Liver (tissue), 9 donors: Measurements from ENCODE around the gene LIM2. TPM values are rescaled to one million over a fixed set of nuclear protein-coding genes. Genes with fewer than 3 reads are reported as not detected.

Experiments used
- DNase-seq: peaks from one replicate; pipeline ENCODE4 v3.0.0-alpha.2; 2017; ENCODE audit warnings: low spot score
- H3K27ac ChIP-seq, 2 donors: one replicate each; pipeline ENCODE4 v1.7.0; 2013; ENCODE audit warnings: inconsistent platforms in 2 of 2, low read length in 2 of 2, control low read depth in 1 of 2, low read depth in 1 of 2, mild to moderate bottlenecking in 1 of 2
- H3K27me3 ChIP-seq, 4 donors: one replicate each; pipeline versions ENCODE4 v1.6.1 to v1.7.0; 2013; ENCODE audit warnings: low read length in 3 of 4, inconsistent platforms in 1 of 4, mild to moderate bottlenecking in 1 of 4, moderate library complexity in 1 of 4; ENCODE audit not compliant: control insufficient read depth in 4 of 4, insufficient read depth in 4 of 4
- H3K36me3 ChIP-seq, 4 donors: one replicate each; pipeline versions ENCODE4 v1.6.1 to v1.7.0; 2013; ENCODE audit warnings: low read length in 3 of 4, mild to moderate bottlenecking in 3 of 4, low read depth in 1 of 4, moderate library complexity in 1 of 4; ENCODE audit not compliant: control insufficient read depth in 4 of 4, insufficient read depth in 3 of 4
- H3K4me1 ChIP-seq, 4 donors: one replicate each; pipeline versions ENCODE4 v1.6.1 to v1.7.0; 2013; ENCODE audit warnings: low read length in 3 of 4, mild to moderate bottlenecking in 3 of 4, moderate library complexity in 1 of 4; ENCODE audit not compliant: control insufficient read depth in 4 of 4, insufficient read depth in 4 of 4
- H3K4me3 ChIP-seq, 3 donors: one replicate each; pipeline versions ENCODE4 v1.6.1 to v1.7.0; 2013; ENCODE audit warnings: low read length in 3 of 3, control low read depth in 1 of 3, low read depth in 1 of 3, mild to moderate bottlenecking in 1 of 3
- H3K9ac ChIP-seq, 2 donors: one replicate each; pipeline ENCODE4 v1.7.0; 2013; ENCODE audit warnings: low read length in 2 of 2, mild to moderate bottlenecking in 2 of 2, moderate library complexity in 2 of 2, control low read depth in 1 of 2, low read depth in 1 of 2
- H3K9me3 ChIP-seq, 4 donors: one replicate each; pipeline versions ENCODE4 v1.6.1 to v1.7.0; 2013; ENCODE audit warnings: low read length in 3 of 4; ENCODE audit not compliant: control insufficient read depth in 4 of 4
- EGR1 ChIP-seq, 2 donors: IDR thresholded peaks; 2 replicates each; pipeline ENCODE4 v1.6.1; 2016 to 2018; ENCODE audit warnings: antibody characterized with exemption in 2 of 2, low read depth in 2 of 2
- FOXA1 ChIP-seq: IDR thresholded peaks from 2 replicates; pipeline ENCODE4 v1.6.1; 2016; ENCODE audit warnings: antibody characterized with exemption
- FOXA2 ChIP-seq: IDR thresholded peaks from 2 replicates; pipeline ENCODE4 v1.6.1; 2016; ENCODE audit warnings: antibody characterized with exemption
- HNF4A ChIP-seq, 2 donors: conservative IDR thresholded peaks; 2 replicates each; pipeline ENCODE4 v1.6.1; 2016; ENCODE audit warnings: antibody characterized with exemption in 2 of 2, mild to moderate bottlenecking in 2 of 2
- HNF4G ChIP-seq: IDR thresholded peaks from 2 replicates; pipeline ENCODE4 v1.6.1; 2016; ENCODE audit warnings: antibody characterized with exemption
- JUND ChIP-seq, 2 donors: IDR thresholded peaks; 2 replicates each; pipeline ENCODE4 v1.6.1; 2016; ENCODE audit warnings: antibody characterized with exemption in 2 of 2
- RXRA ChIP-seq, 2 donors: IDR thresholded peaks; 2 replicates each; pipeline ENCODE4 v1.6.1; 2017 to 2018; ENCODE audit warnings: antibody characterized with exemption in 2 of 2, mild to moderate bottlenecking in 1 of 2
- SP1 ChIP-seq: IDR thresholded peaks from 2 replicates; pipeline ENCODE4 v1.6.1; 2018; ENCODE audit warnings: antibody characterized with exemption, mild to moderate bottlenecking
- WGBS: extraction: QIAGEN DNeasy Blood & Tissue Kit; methylation state at CpG from one replicate; pipeline ENCODE4 v1.1.7; 2013; 5-methylcytosine and 5-hydroxymethylcytosine counted together
- polyA plus RNA-seq, 2 donors: library from polyadenylated mRNA; stranded (reverse) in 1 of 2; unstranded in 1 of 2; fragments of 200-250 nt in 1 of 2; fragments of >200 nt in 1 of 2; fragmentation: Nextera tagmentation in 1 of 2; extraction: Ambion mirVana in 1 of 2; gene quantifications; one replicate each; pipeline versions ENCODE4 v1.2.1 to v1.2.3, GENCODE V29; 2013 to 2015
- total RNA-seq, 2 donors: library from RNA; depleted of rRNA; stranded (reverse); fragments of >200 nt; gene quantifications; one replicate each; pipeline ENCODE4 v1.2.3, GENCODE V29; 2014
- TF ChIP-seq, protein P1 (sequence below): IDR thresholded peaks from 2 replicates; pipeline ENCODE4 v1.6.1; 2016; ENCODE audit warnings: antibody characterized with exemption
- TF ChIP-seq, protein P2 (sequence below): fragments of 150-350 bp; IDR thresholded peaks from 2 replicates; pipeline ENCODE4 v1.5.1; 2017; ENCODE audit warnings: improper control_type of control experiment, low read depth, low read length; ENCODE audit not compliant: missing input control
- TF ChIP-seq, protein P3 (sequence below): IDR thresholded peaks from 2 replicates; pipeline ENCODE4 v1.6.1; 2016; ENCODE audit warnings: antibody characterized with exemption
- TF ChIP-seq, protein P4 (sequence below): IDR thresholded peaks from 2 replicates; pipeline ENCODE4 v1.6.1; 2016; ENCODE audit warnings: antibody characterized with exemption, mild to moderate bottlenecking
- donor health status: healthy.
- donor health status: healthy.
- donor health status: healthy.
- donor health status: healthy.
- donor health status: healthy.

Gene LIM2
- total and polyA plus RNA-seq, 4 donors: not detected

DNA sequence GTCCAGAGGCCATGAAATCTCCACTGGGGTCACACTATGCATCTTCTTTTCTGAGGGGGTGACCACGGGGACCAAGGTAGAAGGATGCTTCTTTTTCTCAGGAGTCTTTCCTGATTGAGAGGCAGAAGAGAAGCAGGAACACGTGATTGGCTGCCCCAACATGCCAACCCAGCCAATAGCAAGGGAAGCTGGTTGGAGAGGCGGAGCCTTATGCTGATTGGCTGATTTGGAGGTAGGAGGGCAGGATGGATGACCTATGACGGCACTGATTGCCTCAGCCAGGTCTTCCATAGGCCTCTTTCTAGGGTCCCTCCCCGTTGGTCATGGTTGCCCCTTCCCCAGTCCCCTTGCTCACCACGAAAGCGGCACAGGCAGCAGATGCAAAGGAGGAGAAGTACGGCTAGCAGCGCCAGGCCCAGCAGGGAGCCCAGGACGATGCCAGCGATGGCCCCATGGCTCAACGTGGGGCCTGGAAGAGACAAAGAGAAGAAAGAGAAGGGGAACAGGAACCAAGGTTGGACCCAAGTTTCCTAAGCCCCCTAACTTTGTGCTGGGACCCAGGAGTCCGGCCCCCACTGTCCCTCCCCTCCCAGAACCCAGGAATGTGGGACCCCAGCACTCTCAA lies 53.8 kb downstream of the LIM2 start:
- H3K9ac ChIP-seq: no peak overlapping the region
- no peaks in the 10 kb centered on the region for H3K9me3 ChIP-seq
- H3K27me3 ChIP-seq: no peaks in the 10 kb centered on the region
- H3K4me3 ChIP-seq: no peak overlapping the region
- TF ChIP-seq, protein P1, sequence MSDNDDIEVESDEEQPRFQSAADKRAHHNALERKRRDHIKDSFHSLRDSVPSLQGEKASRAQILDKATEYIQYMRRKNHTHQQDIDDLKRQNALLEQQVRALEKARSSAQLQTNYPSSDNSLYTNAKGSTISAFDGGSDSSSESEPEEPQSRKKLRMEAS: no peak
- TF ChIP-seq, protein P2, sequence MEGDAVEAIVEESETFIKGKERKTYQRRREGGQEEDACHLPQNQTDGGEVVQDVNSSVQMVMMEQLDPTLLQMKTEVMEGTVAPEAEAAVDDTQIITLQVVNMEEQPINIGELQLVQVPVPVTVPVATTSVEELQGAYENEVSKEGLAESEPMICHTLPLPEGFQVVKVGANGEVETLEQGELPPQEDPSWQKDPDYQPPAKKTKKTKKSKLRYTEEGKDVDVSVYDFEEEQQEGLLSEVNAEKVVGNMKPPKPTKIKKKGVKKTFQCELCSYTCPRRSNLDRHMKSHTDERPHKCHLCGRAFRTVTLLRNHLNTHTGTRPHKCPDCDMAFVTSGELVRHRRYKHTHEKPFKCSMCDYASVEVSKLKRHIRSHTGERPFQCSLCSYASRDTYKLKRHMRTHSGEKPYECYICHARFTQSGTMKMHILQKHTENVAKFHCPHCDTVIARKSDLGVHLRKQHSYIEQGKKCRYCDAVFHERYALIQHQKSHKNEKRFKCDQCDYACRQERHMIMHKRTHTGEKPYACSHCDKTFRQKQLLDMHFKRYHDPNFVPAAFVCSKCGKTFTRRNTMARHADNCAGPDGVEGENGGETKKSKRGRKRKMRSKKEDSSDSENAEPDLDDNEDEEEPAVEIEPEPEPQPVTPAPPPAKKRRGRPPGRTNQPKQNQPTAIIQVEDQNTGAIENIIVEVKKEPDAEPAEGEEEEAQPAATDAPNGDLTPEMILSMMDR: no peak
- no peak for TF ChIP-seq RXRA (IDR thresholded peaks at IDR 0.05)
- no peak for TF ChIP-seq HNF4G
- TF ChIP-seq SP1: no peak
- TF ChIP-seq FOXA1: no peak
- TF ChIP-seq, protein P3, sequence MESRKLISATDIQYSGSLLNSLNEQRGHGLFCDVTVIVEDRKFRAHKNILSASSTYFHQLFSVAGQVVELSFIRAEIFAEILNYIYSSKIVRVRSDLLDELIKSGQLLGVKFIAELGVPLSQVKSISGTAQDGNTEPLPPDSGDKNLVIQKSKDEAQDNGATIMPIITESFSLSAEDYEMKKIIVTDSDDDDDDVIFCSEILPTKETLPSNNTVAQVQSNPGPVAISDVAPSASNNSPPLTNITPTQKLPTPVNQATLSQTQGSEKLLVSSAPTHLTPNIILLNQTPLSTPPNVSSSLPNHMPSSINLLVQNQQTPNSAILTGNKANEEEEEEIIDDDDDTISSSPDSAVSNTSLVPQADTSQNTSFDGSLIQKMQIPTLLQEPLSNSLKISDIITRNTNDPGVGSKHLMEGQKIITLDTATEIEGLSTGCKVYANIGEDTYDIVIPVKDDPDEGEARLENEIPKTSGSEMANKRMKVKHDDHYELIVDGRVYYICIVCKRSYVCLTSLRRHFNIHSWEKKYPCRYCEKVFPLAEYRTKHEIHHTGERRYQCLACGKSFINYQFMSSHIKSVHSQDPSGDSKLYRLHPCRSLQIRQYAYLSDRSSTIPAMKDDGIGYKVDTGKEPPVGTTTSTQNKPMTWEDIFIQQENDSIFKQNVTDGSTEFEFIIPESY: no peak
- WGBS: 96% methylated on average over 13 of the region's 13 CpGs
- no peak overlapping the region for H3K27ac ChIP-seq
- H3K36me3 ChIP-seq: peaks cover 0 to 6% (median 0%) of the 10 kb centered on the region in 4 donors
- H3K4me1 ChIP-seq: peaks cover 0 to 5% (median 2%) of the 10 kb centered on the region in 4 donors
- DNase-seq: no peak

DNA sequence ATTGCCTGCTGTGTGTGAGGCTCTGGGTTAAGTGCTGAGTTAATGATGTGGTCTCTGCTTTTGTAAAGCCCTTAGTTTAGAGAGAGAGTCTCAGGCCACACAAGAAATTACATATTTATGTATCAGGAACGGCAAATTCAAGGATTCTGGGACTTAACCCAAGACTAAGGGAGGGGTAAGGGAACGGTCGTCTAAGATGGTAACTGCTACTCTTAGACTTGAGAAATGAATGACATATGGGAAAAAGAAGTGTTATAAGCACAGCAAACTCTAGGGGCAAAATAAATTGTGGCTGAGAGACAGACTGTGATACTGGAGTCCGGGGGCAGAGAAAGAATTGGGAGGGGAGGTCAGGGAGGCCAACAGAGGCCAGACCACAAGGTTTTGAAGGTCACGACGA lies 56.1 kb downstream of the LIM2 start:
- Histone ChIP-seq H3K4me3 (no peak overlapping the region), H3K27ac (no peak overlapping the region), H3K9ac (no peak overlapping the region), H3K36me3 (peaks cover 0 to 6% (median 0%) of the 10 kb centered on the region in 4 donors), H3K9me3 (no peaks in the 10 kb centered on the region), H3K4me1 (peaks cover 0 to 9% (median under 1%) of the 10 kb centered on the region in 4 donors), H3K27me3 (no peaks in the 10 kb centered on the region)
- DNase-seq: no peak
- no peak for TF ChIP-seq FOXA2
- no peak for TF ChIP-seq JUND (IDR thresholded peaks at IDR 0.05)
- TF ChIP-seq, protein P2: no peak
- TF ChIP-seq, protein P4, sequence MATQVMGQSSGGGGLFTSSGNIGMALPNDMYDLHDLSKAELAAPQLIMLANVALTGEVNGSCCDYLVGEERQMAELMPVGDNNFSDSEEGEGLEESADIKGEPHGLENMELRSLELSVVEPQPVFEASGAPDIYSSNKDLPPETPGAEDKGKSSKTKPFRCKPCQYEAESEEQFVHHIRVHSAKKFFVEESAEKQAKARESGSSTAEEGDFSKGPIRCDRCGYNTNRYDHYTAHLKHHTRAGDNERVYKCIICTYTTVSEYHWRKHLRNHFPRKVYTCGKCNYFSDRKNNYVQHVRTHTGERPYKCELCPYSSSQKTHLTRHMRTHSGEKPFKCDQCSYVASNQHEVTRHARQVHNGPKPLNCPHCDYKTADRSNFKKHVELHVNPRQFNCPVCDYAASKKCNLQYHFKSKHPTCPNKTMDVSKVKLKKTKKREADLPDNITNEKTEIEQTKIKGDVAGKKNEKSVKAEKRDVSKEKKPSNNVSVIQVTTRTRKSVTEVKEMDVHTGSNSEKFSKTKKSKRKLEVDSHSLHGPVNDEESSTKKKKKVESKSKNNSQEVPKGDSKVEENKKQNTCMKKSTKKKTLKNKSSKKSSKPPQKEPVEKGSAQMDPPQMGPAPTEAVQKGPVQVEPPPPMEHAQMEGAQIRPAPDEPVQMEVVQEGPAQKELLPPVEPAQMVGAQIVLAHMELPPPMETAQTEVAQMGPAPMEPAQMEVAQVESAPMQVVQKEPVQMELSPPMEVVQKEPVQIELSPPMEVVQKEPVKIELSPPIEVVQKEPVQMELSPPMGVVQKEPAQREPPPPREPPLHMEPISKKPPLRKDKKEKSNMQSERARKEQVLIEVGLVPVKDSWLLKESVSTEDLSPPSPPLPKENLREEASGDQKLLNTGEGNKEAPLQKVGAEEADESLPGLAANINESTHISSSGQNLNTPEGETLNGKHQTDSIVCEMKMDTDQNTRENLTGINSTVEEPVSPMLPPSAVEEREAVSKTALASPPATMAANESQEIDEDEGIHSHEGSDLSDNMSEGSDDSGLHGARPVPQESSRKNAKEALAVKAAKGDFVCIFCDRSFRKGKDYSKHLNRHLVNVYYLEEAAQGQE: no peak
- no peak for TF ChIP-seq FOXA1
- no peak for TF ChIP-seq HNF4A (conservative IDR thresholded peaks at IDR 0.05)
- TF ChIP-seq EGR1 (IDR thresholded peaks at IDR 0.05; ENCODE audit: low read depth in 2 of 2): no peak
- WGBS: 95% methylated on average over 6 of the region's 6 CpGs
